ENCODE results near the gene CCDC34.

DNA sequence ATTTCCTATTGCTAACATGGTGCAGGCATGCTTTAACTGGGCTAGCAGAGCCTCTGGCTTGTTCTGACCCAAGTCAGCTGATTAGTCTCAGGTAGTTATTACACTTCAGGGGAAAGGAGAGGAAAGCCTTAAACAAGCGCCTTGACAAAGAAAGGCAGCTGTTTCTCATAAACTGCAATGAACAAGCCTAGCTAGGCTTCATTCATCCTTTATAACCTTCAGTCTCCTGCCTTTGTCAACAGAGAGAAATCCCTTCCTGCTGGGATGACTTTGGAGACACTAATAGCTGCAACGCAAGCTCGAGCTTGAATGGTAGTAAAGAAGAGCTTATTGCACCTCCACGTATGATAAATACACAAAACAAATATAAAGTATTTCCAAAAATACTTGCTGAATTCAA lies 68.4 kb downstream of the CCDC34 start:
- TF ChIP-seq POLR2A (IDR thresholded peaks at IDR 0.05; ENCODE audit: control extremely low read depth in 1 of 2, low read depth in 2 of 2, low read length in 2 of 2), result no peak
- no peak for TF ChIP-seq KDM1A (IDR thresholded peaks at IDR 0.05; ENCODE audit: borderline replicate concordance, low read length)
- no peak for TF ChIP-seq SP1 (IDR thresholded peaks at IDR 0.05; ENCODE audit: low read depth, low read length)
- TF ChIP-seq, protein P1, sequence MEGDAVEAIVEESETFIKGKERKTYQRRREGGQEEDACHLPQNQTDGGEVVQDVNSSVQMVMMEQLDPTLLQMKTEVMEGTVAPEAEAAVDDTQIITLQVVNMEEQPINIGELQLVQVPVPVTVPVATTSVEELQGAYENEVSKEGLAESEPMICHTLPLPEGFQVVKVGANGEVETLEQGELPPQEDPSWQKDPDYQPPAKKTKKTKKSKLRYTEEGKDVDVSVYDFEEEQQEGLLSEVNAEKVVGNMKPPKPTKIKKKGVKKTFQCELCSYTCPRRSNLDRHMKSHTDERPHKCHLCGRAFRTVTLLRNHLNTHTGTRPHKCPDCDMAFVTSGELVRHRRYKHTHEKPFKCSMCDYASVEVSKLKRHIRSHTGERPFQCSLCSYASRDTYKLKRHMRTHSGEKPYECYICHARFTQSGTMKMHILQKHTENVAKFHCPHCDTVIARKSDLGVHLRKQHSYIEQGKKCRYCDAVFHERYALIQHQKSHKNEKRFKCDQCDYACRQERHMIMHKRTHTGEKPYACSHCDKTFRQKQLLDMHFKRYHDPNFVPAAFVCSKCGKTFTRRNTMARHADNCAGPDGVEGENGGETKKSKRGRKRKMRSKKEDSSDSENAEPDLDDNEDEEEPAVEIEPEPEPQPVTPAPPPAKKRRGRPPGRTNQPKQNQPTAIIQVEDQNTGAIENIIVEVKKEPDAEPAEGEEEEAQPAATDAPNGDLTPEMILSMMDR (IDR thresholded peaks at IDR 0.05; ENCODE audit: control extremely low read depth in 1 of 3, insufficient read depth in 1 of 3, low read depth in 1 of 3, low read length in 3 of 3), result no peak
- TF ChIP-seq, protein P2, sequence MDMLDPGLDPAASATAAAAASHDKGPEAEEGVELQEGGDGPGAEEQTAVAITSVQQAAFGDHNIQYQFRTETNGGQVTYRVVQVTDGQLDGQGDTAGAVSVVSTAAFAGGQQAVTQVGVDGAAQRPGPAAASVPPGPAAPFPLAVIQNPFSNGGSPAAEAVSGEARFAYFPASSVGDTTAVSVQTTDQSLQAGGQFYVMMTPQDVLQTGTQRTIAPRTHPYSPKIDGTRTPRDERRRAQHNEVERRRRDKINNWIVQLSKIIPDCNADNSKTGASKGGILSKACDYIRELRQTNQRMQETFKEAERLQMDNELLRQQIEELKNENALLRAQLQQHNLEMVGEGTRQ (IDR thresholded peaks at IDR 0.05; ENCODE audit: low read length), result no peak
- TF ChIP-seq ZNF274 (IDR thresholded peaks at IDR 0.05; ENCODE audit: borderline replicate concordance, extremely low read depth, low read length), result no peak
- no peak for TF ChIP-seq RAD21 (IDR thresholded peaks at IDR 0.05 in 1 of 2, conservative IDR thresholded peaks at IDR 0.05 in 1 of 2; ENCODE audit: low read depth in 2 of 2, low read length in 2 of 2)
- TF ChIP-seq CHD2 (IDR thresholded peaks at IDR 0.05; ENCODE audit: low read length), result no peak
- no peak for TF ChIP-seq MAFK (IDR thresholded peaks at IDR 0.05; ENCODE audit: low read depth, low read length)
- TF ChIP-seq EP300 (IDR thresholded peaks at IDR 0.05; ENCODE audit: borderline replicate concordance in 1 of 2, low read depth in 2 of 2, low read length in 2 of 2), result no peak
- TF ChIP-seq YY1 (IDR thresholded peaks at IDR 0.05; ENCODE audit: low read depth, low read length), result no peak

All from H1 (cell line).